ENCODE data around the gene PPIA. TPM values are rescaled to one million over a fixed set of nuclear protein-coding genes. Genes with fewer than 3 reads are reported as not detected.

PPIA gene
- total RNA-seq, 1 donor from 2014 or later, result 1,178 TPM

DNA sequence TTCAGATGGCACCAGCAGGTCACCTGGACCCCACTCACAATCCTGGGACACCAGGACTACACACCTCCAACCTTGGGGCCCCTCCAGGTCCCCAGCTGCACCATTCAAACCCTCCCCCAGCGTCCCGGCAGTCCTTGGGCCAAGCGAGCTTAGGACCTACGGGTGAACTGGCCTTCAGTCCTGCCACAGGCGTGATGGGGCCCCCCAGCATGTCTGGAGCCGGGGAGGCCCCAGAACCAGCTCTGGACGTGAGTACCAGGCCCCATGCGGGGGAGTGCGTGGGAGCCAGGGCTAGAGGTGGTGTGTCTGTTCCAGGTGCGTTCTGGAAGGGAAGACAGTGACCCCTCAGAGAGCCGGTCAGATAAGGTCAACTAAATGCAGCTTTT is 30.1 kb upstream of the PPIA start:
- Histone ChIP-seq H3K4me3 (ENCODE audit: low read depth, low read length) (no peak overlapping the region), H3K36me3 (ENCODE audit: control insufficient read depth, insufficient read depth, low read length) (peaks cover 30% of the 10 kb centered on the region), H3K27me3 (ENCODE audit: control insufficient read depth, insufficient read depth, low read length) (no peaks in the 10 kb centered on the region)
- FAIRE-seq (no peak), DNase-seq (ENCODE audit: low read depth) (no peak)
- TF ChIP-seq, protein P1, sequence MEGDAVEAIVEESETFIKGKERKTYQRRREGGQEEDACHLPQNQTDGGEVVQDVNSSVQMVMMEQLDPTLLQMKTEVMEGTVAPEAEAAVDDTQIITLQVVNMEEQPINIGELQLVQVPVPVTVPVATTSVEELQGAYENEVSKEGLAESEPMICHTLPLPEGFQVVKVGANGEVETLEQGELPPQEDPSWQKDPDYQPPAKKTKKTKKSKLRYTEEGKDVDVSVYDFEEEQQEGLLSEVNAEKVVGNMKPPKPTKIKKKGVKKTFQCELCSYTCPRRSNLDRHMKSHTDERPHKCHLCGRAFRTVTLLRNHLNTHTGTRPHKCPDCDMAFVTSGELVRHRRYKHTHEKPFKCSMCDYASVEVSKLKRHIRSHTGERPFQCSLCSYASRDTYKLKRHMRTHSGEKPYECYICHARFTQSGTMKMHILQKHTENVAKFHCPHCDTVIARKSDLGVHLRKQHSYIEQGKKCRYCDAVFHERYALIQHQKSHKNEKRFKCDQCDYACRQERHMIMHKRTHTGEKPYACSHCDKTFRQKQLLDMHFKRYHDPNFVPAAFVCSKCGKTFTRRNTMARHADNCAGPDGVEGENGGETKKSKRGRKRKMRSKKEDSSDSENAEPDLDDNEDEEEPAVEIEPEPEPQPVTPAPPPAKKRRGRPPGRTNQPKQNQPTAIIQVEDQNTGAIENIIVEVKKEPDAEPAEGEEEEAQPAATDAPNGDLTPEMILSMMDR (IDR thresholded peaks at IDR 0.05; ENCODE audit: insufficient read depth, low read length, severe bottlenecking), result no peak

DNA sequence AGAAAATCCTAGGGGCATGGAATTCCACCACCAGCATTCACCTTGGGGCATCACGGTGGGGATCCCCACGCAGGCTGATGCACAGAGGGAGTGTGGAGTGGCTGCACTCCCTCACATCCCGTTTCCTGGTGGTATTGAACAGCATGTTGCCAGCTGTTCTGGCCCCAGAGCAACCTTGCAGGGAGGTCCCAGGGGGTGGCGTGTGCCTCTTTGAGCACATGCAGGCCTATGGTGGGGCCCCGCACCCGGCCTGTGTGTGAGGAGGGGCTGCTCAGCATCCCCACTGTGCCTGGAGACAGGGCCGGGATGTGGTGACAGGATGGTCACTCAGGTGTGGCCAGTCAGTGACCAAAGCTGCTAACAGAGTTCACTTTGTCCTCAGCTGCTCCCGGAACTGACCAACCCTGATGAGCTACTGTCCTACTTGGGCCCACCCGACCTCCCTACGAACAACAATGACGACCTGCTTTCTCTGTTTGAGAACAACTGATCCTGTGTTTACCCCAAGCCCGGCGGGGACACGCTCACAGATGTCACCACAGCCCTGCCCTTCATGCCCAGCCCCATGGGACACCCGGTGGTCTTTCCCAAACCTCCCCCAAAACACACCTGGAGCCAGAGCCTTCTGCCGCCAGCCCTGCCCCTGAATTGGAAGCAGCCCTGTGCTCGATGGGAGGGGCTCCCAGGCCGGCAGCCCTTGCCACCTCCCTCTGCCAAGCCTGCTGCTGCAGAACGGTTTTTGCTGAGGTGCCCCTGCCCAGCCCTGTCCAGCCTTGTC is 29.2 kb upstream of the PPIA start:
- H3K27me3 ChIP-seq (ENCODE audit: control insufficient read depth, insufficient read depth, low read length), result no peaks in the 10 kb centered on the region
- H3K4me3 ChIP-seq (ENCODE audit: low read depth, low read length), result no peak overlapping the region
- FAIRE-seq (peak; percentile 68), DNase-seq (ENCODE audit: low read depth) (no peak)
- peaks cover 30% of the 10 kb centered on the region for H3K36me3 ChIP-seq (ENCODE audit: control insufficient read depth, insufficient read depth, low read length)
- TF ChIP-seq, protein P1 (IDR thresholded peaks at IDR 0.05; ENCODE audit: insufficient read depth, low read length, severe bottlenecking), result no peak

DNA sequence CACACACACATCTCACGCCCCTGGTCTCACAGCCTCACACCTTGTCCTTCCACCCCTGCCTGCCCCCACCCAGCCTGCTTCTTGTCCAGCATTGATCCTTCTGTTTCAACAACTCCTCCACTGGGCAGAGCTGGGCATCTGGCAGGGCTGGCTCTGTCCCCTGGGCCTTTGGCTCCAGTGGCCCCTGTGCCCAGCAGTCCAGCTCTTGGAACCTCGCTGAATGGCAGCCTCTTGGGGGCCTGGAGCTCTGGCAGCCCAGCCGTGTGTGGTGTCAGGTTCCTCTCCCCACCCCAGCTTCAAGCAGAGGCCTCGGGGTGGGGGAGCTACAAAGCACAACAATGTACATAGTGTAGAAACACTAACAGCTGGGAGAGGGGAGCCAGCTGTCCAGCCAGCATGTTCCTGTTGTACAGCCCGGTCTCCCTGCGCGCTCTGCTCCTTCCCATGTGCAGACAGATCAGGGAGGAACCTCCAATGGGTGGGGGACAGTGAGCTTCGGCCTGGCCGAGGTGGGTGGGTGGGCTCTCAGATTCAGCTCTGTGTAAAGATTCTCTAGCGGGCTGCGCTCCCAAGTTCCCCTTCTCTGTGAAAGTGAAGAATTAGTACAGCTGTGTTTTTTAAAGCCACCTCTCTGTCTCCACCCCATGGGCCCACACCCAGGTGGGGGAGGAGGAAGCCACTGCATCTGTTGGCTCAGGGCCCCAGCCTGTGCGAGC is 28.4 kb upstream of the PPIA start:
- no peak for DNase-seq (ENCODE audit: low read depth)

DNA sequence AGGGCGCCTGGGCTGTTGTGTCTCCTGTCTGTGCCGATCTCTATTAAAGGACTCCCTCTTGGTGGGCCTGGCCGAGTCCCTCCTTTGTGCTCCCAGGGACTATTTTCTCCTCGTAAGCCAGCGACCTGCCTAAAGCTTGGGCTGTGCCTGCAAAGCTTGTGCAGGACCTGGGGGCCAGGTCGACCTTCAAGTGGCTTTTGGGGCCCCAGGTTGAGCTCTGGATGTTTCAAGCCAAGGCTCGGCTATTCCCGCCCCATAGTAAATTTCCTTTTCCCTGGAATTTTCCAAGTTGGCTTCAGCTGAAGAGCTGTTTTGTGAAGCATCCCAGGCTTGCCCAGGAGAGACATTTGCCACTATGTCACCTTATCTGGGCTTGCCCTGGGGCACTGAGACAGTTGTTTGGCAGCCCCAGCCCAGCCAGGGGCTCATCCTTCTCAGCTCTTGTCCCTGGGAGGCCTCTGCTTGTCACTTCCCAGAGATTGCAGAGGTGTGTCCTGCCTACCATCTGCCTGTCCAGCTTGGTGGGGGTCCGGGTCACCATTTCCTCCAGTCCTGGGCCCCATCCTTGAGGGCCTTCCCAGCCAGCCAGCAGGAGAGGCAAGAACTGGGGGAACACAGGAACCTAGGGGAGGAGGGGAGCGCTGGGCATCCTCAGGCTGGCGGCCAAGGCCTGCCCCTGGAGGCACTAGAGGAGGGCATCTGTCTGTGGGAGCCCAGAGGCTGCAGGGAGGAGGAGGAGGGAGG is 27.7 kb upstream of the PPIA start:
- DNase-seq (ENCODE audit: low read depth) (no peak), FAIRE-seq (no peak)
- no peaks in the 10 kb centered on the region for H3K27me3 ChIP-seq (ENCODE audit: control insufficient read depth, insufficient read depth, low read length)

More for the DNA sequence above, 28.4 kb upstream of the PPIA start:
- FAIRE-seq, result no peak
- TF ChIP-seq, protein P1 (IDR thresholded peaks at IDR 0.05; ENCODE audit: insufficient read depth, low read length, severe bottlenecking), result no peak
- Histone ChIP-seq H3K4me3 (ENCODE audit: low read depth, low read length) (no peak overlapping the region), H3K27me3 (ENCODE audit: control insufficient read depth, insufficient read depth, low read length) (no peaks in the 10 kb centered on the region), H3K36me3 (ENCODE audit: control insufficient read depth, insufficient read depth, low read length) (peaks cover 26% of the 10 kb centered on the region)

DNA sequence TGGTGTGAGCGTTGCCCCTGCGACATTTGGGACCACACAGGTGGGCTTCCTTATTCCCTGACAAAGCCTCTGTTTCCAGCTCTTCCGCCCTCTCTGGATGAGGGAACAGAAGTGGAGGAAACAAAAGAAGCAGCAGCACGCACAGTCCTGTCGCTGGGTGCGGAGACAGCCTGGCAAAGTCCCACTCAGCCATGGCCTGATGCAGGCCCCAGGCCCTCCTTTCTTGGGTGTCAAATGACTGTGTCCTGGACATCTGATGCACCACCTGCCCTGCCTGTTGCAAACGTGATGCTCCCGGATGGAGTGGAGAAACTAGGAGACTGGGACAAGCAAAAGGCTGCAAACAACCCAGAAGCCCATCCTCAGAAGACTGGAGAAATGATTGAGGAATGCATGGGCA is 27.1 kb upstream of the PPIA start:
- DNase-seq (ENCODE audit: low read depth) (no peak), FAIRE-seq (peak; percentile 82)
- Histone ChIP-seq H3K4me3 (ENCODE audit: low read depth, low read length) (no peak overlapping the region), H3K36me3 (ENCODE audit: control insufficient read depth, insufficient read depth, low read length) (peaks cover 19% of the 10 kb centered on the region), H3K27me3 (ENCODE audit: control insufficient read depth, insufficient read depth, low read length) (no peaks in the 10 kb centered on the region)
- TF ChIP-seq, protein P1 (IDR thresholded peaks at IDR 0.05; ENCODE audit: insufficient read depth, low read length, severe bottlenecking), result no peak

More for the DNA sequence above, 27.7 kb upstream of the PPIA start:
- no peak overlapping the region for H3K4me3 ChIP-seq (ENCODE audit: low read depth, low read length)
- TF ChIP-seq, protein P1 (IDR thresholded peaks at IDR 0.05; ENCODE audit: insufficient read depth, low read length, severe bottlenecking), result no peak
- H3K36me3 ChIP-seq (ENCODE audit: control insufficient read depth, insufficient read depth, low read length), result peaks cover 21% of the 10 kb centered on the region
